AG04449 (cell line): Measurements from ENCODE around the gene NOS1AP.

Experiments used
- CTCF ChIA-PET: fragments of 350-600 bp; formaldehyde crosslinking; extraction: SDS; loops from one replicate; lab custom pipeline; 2021; ENCODE audit warnings: antibody characterized with exemption; lab: Yijun Ruan, JAX
- POLR2A ChIA-PET: fragments of 400-600, 350-600 bp; formaldehyde crosslinking; extraction: SDS; loops from one replicate; lab custom pipeline; 2020; ENCODE audit warnings: antibody characterized with exemption, inconsistent platforms; lab: Yijun Ruan, JAX
- DNase-seq: peaks from one replicate; pipeline ENCODE4 v3.0.0-alpha.2; 2010; ENCODE audit warnings: low read depth, low spot score
- H3K4me3 ChIP-seq: 2 replicates; pipeline ENCODE4 v1.5.1; 2011; ENCODE audit warnings: low read depth, mild to moderate bottlenecking, control low read depth, low read length
- CTCF ChIP-seq: IDR thresholded peaks from one replicate; pipeline ENCODE4 v1.5.1; 2011; ENCODE audit warnings: mild to moderate bottlenecking, moderate library complexity, low read length, control low read depth, inconsistent platforms; ENCODE audit not compliant: insufficient read depth; ENCODE audit errors: missing control alignments

NOS1AP gene

GRCh38 chr1:162212713-162213112, 143.2 kb downstream of the NOS1AP start:
- TF ChIP-seq CTCF = no peak
- ChIA-PET POLR2A (no interaction called here), CTCF (no interaction called here)
- no peak overlapping the region for H3K4me3 ChIP-seq
- DNase-seq = no peak

GRCh38 chr1:162213281-162213912, 143.9 kb downstream of the NOS1AP start:
- no peak for DNase-seq
- H3K4me3 ChIP-seq = no peak overlapping the region
- no peak for TF ChIP-seq CTCF
- POLR2A ChIA-PET = no interaction called here
- CTCF ChIA-PET = no interaction called here

- POLR2A ChIA-PET = no interaction called here
Observed at GRCh38 chr1:162214202-162214601, 144.7 kb downstream of the NOS1AP start.

GRCh38 chr1:162215902-162216301, 146.4 kb downstream of the NOS1AP start:
- POLR2A ChIA-PET = no interaction called here
- CTCF ChIA-PET = no interaction called here

More at GRCh38 chr1:162214202-162214601, 144.7 kb downstream of the NOS1AP start:
- no peak for TF ChIP-seq CTCF
- CTCF ChIA-PET = no interaction called here
- no peak overlapping the region for H3K4me3 ChIP-seq
- no peak for DNase-seq

GRCh38 chr1:162216604-162217003, 147.1 kb downstream of the NOS1AP start:
- ChIA-PET CTCF (no interaction called here), POLR2A (no interaction called here)
- no peak overlapping the region for H3K4me3 ChIP-seq
- no peak for DNase-seq
- TF ChIP-seq CTCF = no peak

More at GRCh38 chr1:162215902-162216301, 146.4 kb downstream of the NOS1AP start:
- TF ChIP-seq CTCF = no peak
- no peak for DNase-seq
- H3K4me3 ChIP-seq = no peak overlapping the region

GRCh38 chr1:162217706-162218105, 148.2 kb downstream of the NOS1AP start:
- H3K4me3 ChIP-seq = no peak overlapping the region
- POLR2A ChIA-PET = no interaction called here
- TF ChIP-seq CTCF = no peak
- DNase-seq = no peak
- CTCF ChIA-PET = no interaction called here
